Breast epithelium (tissue), 4 donors: ENCODE measurements around the gene MRPS24. TPM values are rescaled to one million over a fixed set of nuclear protein-coding genes. Genes with fewer than 3 reads are reported as not detected.
"Not testable (repeated sequence)": the region's sequence is repeated elsewhere in the genome, so short reads cannot be mapped to it uniquely, and the experiment has no call there.

Experiments used
- DNase-seq, 2 donors: peaks; one replicate each; pipeline ENCODE4 v3.0.0-alpha.2; 2019; ENCODE audit warnings: low spot score in 2 of 2
- H3K27ac ChIP-seq, 2 donors: fragments of 200-600 bp; sonication (generic) in 1 of 2; one replicate each; pipeline ENCODE4 v1.5.1; 2016 to 2019; ENCODE audit warnings: mild to moderate bottlenecking in 1 of 2
- H3K27me3 ChIP-seq, 2 donors: fragments of 200-600 bp; sonication (generic) in 1 of 2; one replicate each; pipeline versions ENCODE4 v1.5.1 to v1.6.0; 2017 to 2019; ENCODE audit warnings: control low read depth in 1 of 2, mild to moderate bottlenecking in 1 of 2
- H3K36me3 ChIP-seq: fragments of 200-600 bp; one replicate; pipeline ENCODE4 v1.5.1; 2019
- H3K4me1 ChIP-seq, 2 donors: fragments of 200-600 bp; sonication (generic); one replicate each; pipeline ENCODE4 v1.5.1; 2016 to 2019; ENCODE audit warnings: control low read depth in 1 of 2
- H3K4me3 ChIP-seq, 3 donors: fragments of 200-600 bp; sonication (generic); 1 replicate in 2 of 3; 2 replicates in 1 of 3; pipeline ENCODE4 v1.5.1; 2016 to 2019; ENCODE audit warnings: mild to moderate bottlenecking in 3 of 3, moderate library complexity in 2 of 3
- H3K9me3 ChIP-seq, 2 donors: fragments of 200-600 bp; sonication (generic) in 1 of 2; one replicate each; pipeline ENCODE4 v1.5.1; 2016 to 2019; ENCODE audit warnings: control low read depth in 1 of 2
- CTCF ChIP-seq, 3 donors: fragments of 450-650 bp; IDR thresholded peaks; one replicate each; pipeline ENCODE4 v1.5.1; 2016 to 2017; ENCODE audit warnings: antibody characterized with exemption in 3 of 3, mild to moderate bottlenecking in 3 of 3, moderate library complexity in 3 of 3
- POLR2A ChIP-seq: fragments of 450-650 bp; IDR thresholded peaks from one replicate; pipeline ENCODE4 v1.6.1; 2016; ENCODE audit warnings: antibody characterized with exemption, mild to moderate bottlenecking, moderate library complexity
- POLR2AphosphoS5 ChIP-seq, 3 donors: sonication (generic); formaldehyde crosslinking; IDR thresholded peaks; one replicate each; pipeline ENCODE4 v1.6.1; 2017; ENCODE audit warnings: antibody characterized with exemption in 3 of 3
- intact Hi-C: fragments of 100-400 bp; cut with DNase I; formaldehyde crosslinking; loops from one replicate; pipeline ENCODE4 v1.15.1; 2023; ENCODE audit warnings: low total_unique reads
- total RNA-seq, 3 donors: library from RNA; depleted of rRNA; stranded (reverse); fragments of >200 nt; gene quantifications; one replicate each; pipeline ENCODE4 v1.1.0, GENCODE V29; 2016

Gene MRPS24
- total RNA-seq, 3 donors from 2014 or later: 75.4 to 86.1 (median 81.0) TPM

DNA sequence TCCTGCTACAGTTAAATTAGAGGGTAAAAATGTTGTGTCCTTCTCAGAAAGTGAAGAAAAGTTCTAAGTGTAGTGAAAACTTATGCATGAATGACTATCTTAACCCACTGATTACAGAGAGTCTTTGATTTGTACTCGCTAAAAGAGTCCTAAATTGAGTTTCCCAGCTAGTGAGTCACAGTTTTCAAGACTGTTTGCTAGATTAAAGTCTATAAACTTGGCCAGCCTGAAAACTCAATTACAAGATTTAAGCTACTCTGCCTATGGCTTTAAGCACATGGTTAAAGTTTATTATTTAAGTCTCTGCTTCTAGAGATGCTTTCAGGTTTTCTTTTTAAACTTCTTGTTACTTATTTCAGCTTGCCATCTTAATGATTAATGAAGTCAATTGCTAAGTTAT is 44.4 kb downstream of the MRPS24 start:
- Histone ChIP-seq H3K27ac (no peak overlapping the region), H3K36me3 (no peaks in the 10 kb centered on the region), H3K4me3 (no peak overlapping the region), H3K27me3 (no peaks in the 10 kb centered on the region), H3K9me3 (no peaks in the 10 kb centered on the region), H3K4me1 (no peaks in the 10 kb centered on the region)
- DNase-seq: no peak
- intact Hi-C loops: no loop called here
- TF ChIP-seq POLR2AphosphoS5 (IDR thresholded peaks at IDR 0.05) (no peak), CTCF (IDR thresholded peaks at IDR 0.05) (no peak), POLR2A (no peak)

DNA sequence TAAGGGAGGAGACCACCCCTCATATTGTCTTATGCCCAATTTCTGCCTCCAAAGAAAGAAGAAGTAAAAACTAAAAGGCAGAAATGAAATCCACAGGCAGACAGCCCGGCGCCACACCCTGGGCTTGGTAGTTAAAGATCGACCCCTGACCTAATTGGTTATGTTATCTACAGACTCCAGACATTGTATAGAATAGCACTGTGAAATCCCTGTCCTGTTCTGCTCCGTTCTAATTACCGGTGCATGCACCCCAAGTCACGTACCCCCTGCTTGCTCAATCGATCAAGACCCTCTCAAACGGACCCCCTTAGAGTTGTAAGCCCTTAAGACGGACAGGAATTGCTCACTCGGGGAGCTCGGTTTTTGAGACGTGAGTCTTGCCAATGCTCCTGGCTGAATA is 44.8 kb downstream of the MRPS24 start:
- intact Hi-C loops: not testable (repeated sequence)

DNA sequence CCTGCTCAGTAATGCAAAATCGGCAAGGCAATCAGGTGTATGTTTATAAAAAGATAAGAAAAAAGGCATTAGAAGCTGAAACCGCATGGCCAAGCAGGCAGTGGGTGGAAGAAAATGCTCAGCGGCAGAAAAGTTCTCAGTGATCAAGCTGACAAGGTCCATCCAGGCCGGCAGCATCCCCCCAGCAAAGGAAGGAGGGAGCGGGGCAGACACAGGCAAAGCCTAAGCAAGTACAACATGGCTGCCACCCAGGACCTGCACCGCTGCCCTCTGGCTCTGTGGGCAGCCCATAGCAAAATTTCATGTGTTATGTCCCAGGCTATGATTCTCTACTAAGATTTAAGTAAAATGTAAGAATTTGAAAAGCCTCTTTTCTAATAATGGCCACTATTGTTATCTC is 45.4 kb downstream of the MRPS24 start:
- TF ChIP-seq POLR2A (no peak), CTCF (IDR thresholded peaks at IDR 0.05) (no peak), POLR2AphosphoS5 (IDR thresholded peaks at IDR 0.05) (no peak)
- Histone ChIP-seq H3K27me3 (no peaks in the 10 kb centered on the region), H3K4me3 (no peak overlapping the region), H3K9me3 (no peaks in the 10 kb centered on the region), H3K36me3 (no peaks in the 10 kb centered on the region), H3K4me1 (no peaks in the 10 kb centered on the region), H3K27ac (no peak overlapping the region)
- intact Hi-C loops: no loop called here
- no peak for DNase-seq

More for the DNA sequence above, 44.8 kb downstream of the MRPS24 start:
- H3K4me3 ChIP-seq, H3K4me1 ChIP-seq, H3K9me3 ChIP-seq, H3K27ac ChIP-seq, H3K36me3 ChIP-seq, DNase-seq, H3K27me3 ChIP-seq: not testable (repeated sequence)

GRCh38 chr7:43823425-43823824 is 45.9 kb downstream of the MRPS24 start:
- H3K4me3 ChIP-seq, H3K27ac ChIP-seq, H3K36me3 ChIP-seq, intact Hi-C loops, H3K9me3 ChIP-seq, DNase-seq, H3K27me3 ChIP-seq, H3K4me1 ChIP-seq: not testable (repeated sequence)

Other genes starting within 250 kb of the MRPS24 start
- gene COA1, start 140.0 kb downstream of the MRPS24 start, total RNA-seq: 10 to 100 TPM; 39.0 to 94.3 (median 91.4) TPM
- 10 to 100 TPM; 56.9 to 80.6 (median 62.9) TPM for gene BLVRA, start 110.8 kb downstream of the MRPS24 start, total RNA-seq
- gene URGCP, start 37.1 kb upstream of the MRPS24 start, total RNA-seq: 10 to 100 TPM; 29.2 to 39.2 (median 29.9) TPM
- gene UBE2D4, start 56.9 kb upstream of the MRPS24 start, total RNA-seq: 10 to 100 TPM; 14.7 to 34.1 (median 15.4) TPM
- not detected for gene SPDYE1, start 128.4 kb upstream of the MRPS24 start, total RNA-seq
- 100 to 1,000 TPM in 2 of 3 donors, 10 to 100 TPM in 1; 90.8 to 110 (median 102) TPM for gene DBNL, start 175.2 kb upstream of the MRPS24 start, total RNA-seq
- gene PGAM2, start 196.1 kb upstream of the MRPS24 start, total RNA-seq: under 1 TPM; 0.64 to 0.73 (median 0.66) TPM
- gene POLM, start 213.0 kb upstream of the MRPS24 start, total RNA-seq: 10 to 100 TPM; 22.4 to 44.8 (median 31.1) TPM
- gene AEBP1, start 234.8 kb upstream of the MRPS24 start, total RNA-seq: 100 to 1,000 TPM in 2 of 3 donors, 10 to 100 TPM in 1; 85.6 to 300 (median 145) TPM